Measurements from ENCODE around the gene OPCML. TPM values are rescaled to one million over a fixed set of nuclear protein-coding genes. Genes with fewer than 3 reads are reported as not detected.

The OPCML gene
- polyA plus RNA-seq, 3 donors = not detected

DNA sequence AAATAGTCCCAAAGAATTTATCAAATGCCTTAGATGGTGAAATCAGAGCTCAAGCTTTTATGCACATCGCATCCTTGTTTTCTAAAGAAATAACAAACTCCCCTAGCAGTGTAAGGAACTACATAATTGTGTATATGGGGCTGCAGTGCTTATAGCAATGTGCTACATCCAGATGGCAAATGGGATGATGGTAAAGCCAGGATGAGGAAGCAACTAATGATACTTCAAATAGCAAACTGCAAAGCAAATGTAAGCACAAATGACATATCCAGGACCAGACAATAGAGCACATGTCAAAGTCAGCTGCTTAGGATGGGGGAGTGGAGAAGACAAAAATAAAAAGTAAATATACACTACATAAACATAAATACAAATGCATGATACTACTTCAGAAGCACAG lies 425.9 kb downstream of the OPCML start:
- intact Hi-C loops (cut with micrococcal nuclease) = no loop called here
- peaks cover 0 to 3% (median 0%) of the 10 kb centered on the region in 7 donors for H3K9me3 Mint-ChIP-seq

DNA sequence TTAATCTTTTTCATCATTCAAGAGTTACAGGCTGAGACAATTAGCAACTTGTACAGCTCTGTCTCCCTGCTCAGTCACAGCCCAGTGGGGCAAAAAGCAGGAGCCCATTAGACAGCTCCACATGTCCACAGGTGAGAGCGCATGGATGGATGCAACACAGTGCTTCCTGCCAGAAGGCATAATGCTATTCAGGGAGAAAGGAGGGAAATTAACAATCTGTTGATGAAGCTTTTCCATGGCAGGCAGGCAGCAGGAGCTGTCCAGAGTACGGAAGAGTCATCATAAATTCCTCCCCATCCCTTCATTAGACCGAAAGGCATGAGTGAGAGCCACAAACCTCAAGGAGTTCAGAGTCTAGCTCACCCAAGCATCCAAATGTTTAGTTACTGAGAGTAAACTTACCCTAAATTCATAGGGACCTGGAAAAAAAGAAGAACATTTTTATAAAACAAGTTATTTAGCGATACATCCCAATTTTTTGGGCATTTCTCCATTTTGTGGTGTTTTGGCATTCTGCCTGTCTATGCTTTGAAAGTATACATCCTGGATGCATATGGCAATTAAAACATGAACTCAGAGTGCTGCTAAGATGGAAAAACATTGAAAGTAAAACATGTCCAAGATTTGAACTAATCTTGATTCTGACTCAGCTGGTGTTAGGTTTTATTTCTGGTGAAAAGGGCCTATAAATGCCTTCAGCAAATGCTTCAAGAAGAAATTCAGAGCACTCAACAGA lies 428.1 kb downstream of the OPCML start:
- Histone ChIP-seq H3K27ac (ENCODE audit: low read depth in 1 of 2, low read length in 2 of 2) (no peak overlapping the region), H3K27me3 (ENCODE audit: control insufficient read depth in 2 of 2, insufficient read depth in 2 of 2, low read length in 2 of 2) (no peaks in the 10 kb centered on the region), H3K4me3 (replicated peaks in 1 of 3; ENCODE audit: low read depth in 2 of 3, low read length in 3 of 3) (no peak overlapping the region), H3K36me3 (replicated peaks in 1 of 2; ENCODE audit: control insufficient read depth in 1 of 2, insufficient read depth in 2 of 2, low read length in 2 of 2) (no peaks in the 10 kb centered on the region), H4K20me1 (ENCODE audit: insufficient read depth, low read length) (no peaks in the 10 kb centered on the region), H3K4me1 (ENCODE audit: control insufficient read depth in 1 of 2, insufficient read depth in 2 of 2, low read length in 2 of 2) (no peaks in the 10 kb centered on the region), H2AFZ (ENCODE audit: insufficient read depth, low read depth, low read length, poor library complexity, severe bottlenecking) (no peak overlapping the region), H3K9me3 (replicated peaks in 1 of 2; ENCODE audit: control insufficient read depth in 1 of 2, insufficient read depth in 1 of 2, low read length in 2 of 2) (no peaks in the 10 kb centered on the region), H3K79me2 (ENCODE audit: insufficient read depth, low read length) (no peaks in the 10 kb centered on the region), H3K9ac (ENCODE audit: insufficient read depth, low read length, poor library complexity, severe bottlenecking) (no peak overlapping the region), H3K4me2 (replicated peaks; ENCODE audit: extremely low read depth, low read length, poor library complexity, severe bottlenecking) (no peak overlapping the region)
- no peaks in the 10 kb centered on the region for H3K36me3 Mint-ChIP-seq
- no peak for DNase-seq
- H3K9me3 Mint-ChIP-seq = peaks cover 0 to 3% (median 0%) of the 10 kb centered on the region in 7 donors
- intact Hi-C loops (cut with micrococcal nuclease) = no loop called here
- H3K4me1 Mint-ChIP-seq = no peaks in the 10 kb centered on the region
- no peak overlapping the region for H3K27ac Mint-ChIP-seq
- H3K4me3 Mint-ChIP-seq = no peak overlapping the region
- peaks cover 0 to 2% (median 0%) of the 10 kb centered on the region in 3 donors for H3K27me3 Mint-ChIP-seq (ENCODE audit: low read depth in 3 of 3)
- WGBS (ENCODE audit: insufficient coverage) = 93% methylated on average over 2 of the region's 4 CpGs
- TF ChIP-seq, protein P1, sequence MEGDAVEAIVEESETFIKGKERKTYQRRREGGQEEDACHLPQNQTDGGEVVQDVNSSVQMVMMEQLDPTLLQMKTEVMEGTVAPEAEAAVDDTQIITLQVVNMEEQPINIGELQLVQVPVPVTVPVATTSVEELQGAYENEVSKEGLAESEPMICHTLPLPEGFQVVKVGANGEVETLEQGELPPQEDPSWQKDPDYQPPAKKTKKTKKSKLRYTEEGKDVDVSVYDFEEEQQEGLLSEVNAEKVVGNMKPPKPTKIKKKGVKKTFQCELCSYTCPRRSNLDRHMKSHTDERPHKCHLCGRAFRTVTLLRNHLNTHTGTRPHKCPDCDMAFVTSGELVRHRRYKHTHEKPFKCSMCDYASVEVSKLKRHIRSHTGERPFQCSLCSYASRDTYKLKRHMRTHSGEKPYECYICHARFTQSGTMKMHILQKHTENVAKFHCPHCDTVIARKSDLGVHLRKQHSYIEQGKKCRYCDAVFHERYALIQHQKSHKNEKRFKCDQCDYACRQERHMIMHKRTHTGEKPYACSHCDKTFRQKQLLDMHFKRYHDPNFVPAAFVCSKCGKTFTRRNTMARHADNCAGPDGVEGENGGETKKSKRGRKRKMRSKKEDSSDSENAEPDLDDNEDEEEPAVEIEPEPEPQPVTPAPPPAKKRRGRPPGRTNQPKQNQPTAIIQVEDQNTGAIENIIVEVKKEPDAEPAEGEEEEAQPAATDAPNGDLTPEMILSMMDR (IDR thresholded peaks at IDR 0.05) = no peak

More for the DNA sequence above, 425.9 kb downstream of the OPCML start:
- no peaks in the 10 kb centered on the region for H3K4me1 ChIP-seq (ENCODE audit: control insufficient read depth in 1 of 2, insufficient read depth in 2 of 2, low read length in 2 of 2)
- TF ChIP-seq, protein P1 (IDR thresholded peaks at IDR 0.05) = no peak
- no CpG with 5 or more reads among the region's 1 CpG for whole genome bisulfite sequencing (ENCODE audit: insufficient coverage)
- H3K27ac ChIP-seq (ENCODE audit: low read depth in 1 of 2, low read length in 2 of 2) = no peak overlapping the region
- H3K36me3 Mint-ChIP-seq = no peaks in the 10 kb centered on the region
- no peaks in the 10 kb centered on the region for H3K79me2 ChIP-seq (ENCODE audit: insufficient read depth, low read length)
- no peaks in the 10 kb centered on the region for H3K9me3 ChIP-seq (replicated peaks in 1 of 2; ENCODE audit: control insufficient read depth in 1 of 2, insufficient read depth in 1 of 2, low read length in 2 of 2)
- H3K27ac Mint-ChIP-seq = no peak overlapping the region
- H3K4me2 ChIP-seq (replicated peaks; ENCODE audit: extremely low read depth, low read length, poor library complexity, severe bottlenecking) = no peak overlapping the region
- H3K36me3 ChIP-seq (replicated peaks in 1 of 2; ENCODE audit: control insufficient read depth in 1 of 2, insufficient read depth in 2 of 2, low read length in 2 of 2) = no peaks in the 10 kb centered on the region
- H4K20me1 ChIP-seq (ENCODE audit: insufficient read depth, low read length) = no peaks in the 10 kb centered on the region
- H3K27me3 Mint-ChIP-seq (ENCODE audit: low read depth in 3 of 3) = peaks cover 0 to 3% (median 2%) of the 10 kb centered on the region in 3 donors
- no peak overlapping the region for H3K4me3 Mint-ChIP-seq
- H3K4me1 Mint-ChIP-seq = no peaks in the 10 kb centered on the region
- no peak overlapping the region for H2AFZ ChIP-seq (ENCODE audit: insufficient read depth, low read depth, low read length, poor library complexity, severe bottlenecking)
- DNase-seq = no peak
- H3K9ac ChIP-seq (ENCODE audit: insufficient read depth, low read length, poor library complexity, severe bottlenecking) = no peak overlapping the region
- no peaks in the 10 kb centered on the region for H3K27me3 ChIP-seq (ENCODE audit: control insufficient read depth in 2 of 2, insufficient read depth in 2 of 2, low read length in 2 of 2)
- H3K4me3 ChIP-seq (replicated peaks in 1 of 3; ENCODE audit: low read depth in 2 of 3, low read length in 3 of 3) = no peak overlapping the region
